Right lung (tissue), 5 donors: ENCODE data around the gene DIRAS3. TPM values are rescaled to one million over a fixed set of nuclear protein-coding genes. Genes with fewer than 3 reads are reported as not detected.
"Not testable (repeated sequence)": the region's sequence is repeated elsewhere in the genome, so short reads cannot be mapped to it uniquely, and the experiment has no call there.

Source experiments
- DNase-seq, 2 donors: peaks; one replicate each; pipeline ENCODE4 v3.0.0-alpha.2; 2013
- polyA plus RNA-seq, 5 donors: library from polyadenylated mRNA; unstranded; fragments of 120-200 nt; gene quantifications; one replicate each; pipeline versions ENCODE4 v1.2.1 to v1.2.3, GENCODE V29; 2013; ENCODE audit warnings: inconsistent platforms in 1 of 5, low replicate concordance in 1 of 5; ENCODE audit not compliant: insufficient read length in 5 of 5, insufficient read depth in 1 of 5

Gene DIRAS3
- polyA plus RNA-seq, 5 donors: 2.6 to 3.0 (median 2.8) TPM

GRCh38 chr1:68024635-68025338 lies 25.6 kb downstream of the DIRAS3 start:
- DNase-seq: no peak

GRCh38 chr1:68016381-68016780 lies 34.0 kb downstream of the DIRAS3 start:
- no peak for DNase-seq

DNA sequence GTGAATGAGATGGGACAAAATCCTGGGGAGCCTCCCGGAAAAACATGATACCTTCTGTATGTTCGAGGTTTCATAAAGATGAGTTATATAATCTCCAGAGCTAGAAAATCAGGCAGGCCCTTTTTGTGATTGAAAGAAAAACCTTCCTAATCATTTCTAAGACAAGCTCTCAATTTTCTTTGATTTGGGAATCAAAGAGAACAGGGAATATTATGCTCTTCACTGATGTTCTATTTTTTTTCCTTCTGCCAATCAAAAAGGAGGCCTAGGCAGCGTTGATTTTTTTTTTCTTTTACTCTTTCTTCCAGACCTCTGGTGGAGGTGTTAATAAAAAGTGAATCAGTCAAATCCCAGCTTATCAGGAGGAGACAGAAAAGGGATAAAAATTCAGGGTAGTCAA lies 34.5 kb downstream of the DIRAS3 start:
- DNase-seq: no peak

DNA sequence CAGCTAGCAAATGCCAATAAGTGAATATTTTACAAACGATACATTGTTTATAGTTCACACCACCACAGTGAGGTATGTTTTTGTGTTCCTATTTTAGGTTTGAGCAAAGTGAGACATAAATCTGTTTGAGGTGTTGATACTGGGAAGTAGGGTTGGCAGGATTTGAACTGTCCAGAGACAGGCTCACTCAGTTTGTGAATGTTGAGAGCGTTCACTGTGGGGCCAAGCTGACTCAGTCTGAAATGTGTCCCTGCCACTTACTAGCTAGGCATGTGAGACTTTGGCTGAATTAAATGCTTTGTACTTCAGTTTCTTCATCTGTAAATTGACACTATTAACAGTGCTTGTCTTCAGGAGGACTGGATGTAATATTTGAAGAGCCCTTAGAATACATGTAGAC lies 35.1 kb downstream of the DIRAS3 start:
- no peak for DNase-seq

DNA sequence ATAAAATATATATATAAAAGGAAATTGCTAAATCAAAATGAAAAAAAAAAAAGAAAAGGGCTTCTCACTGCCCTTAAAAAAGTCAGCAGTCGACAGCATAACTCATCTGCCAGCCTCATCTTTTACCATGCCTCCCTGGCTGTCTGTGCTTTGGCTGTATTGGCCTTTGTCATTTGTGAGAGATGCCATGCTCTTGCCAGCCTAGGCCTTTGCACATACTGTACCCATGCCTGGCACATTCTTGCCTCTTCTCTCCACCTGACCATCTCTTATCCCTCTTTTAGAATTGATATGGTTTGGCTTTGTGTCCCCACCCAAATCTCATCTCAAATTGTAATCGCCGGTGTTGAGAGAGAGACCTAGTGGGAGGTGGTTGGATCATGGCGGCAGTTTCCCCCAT lies 37.1 kb downstream of the DIRAS3 start:
- no peak for DNase-seq

DNA sequence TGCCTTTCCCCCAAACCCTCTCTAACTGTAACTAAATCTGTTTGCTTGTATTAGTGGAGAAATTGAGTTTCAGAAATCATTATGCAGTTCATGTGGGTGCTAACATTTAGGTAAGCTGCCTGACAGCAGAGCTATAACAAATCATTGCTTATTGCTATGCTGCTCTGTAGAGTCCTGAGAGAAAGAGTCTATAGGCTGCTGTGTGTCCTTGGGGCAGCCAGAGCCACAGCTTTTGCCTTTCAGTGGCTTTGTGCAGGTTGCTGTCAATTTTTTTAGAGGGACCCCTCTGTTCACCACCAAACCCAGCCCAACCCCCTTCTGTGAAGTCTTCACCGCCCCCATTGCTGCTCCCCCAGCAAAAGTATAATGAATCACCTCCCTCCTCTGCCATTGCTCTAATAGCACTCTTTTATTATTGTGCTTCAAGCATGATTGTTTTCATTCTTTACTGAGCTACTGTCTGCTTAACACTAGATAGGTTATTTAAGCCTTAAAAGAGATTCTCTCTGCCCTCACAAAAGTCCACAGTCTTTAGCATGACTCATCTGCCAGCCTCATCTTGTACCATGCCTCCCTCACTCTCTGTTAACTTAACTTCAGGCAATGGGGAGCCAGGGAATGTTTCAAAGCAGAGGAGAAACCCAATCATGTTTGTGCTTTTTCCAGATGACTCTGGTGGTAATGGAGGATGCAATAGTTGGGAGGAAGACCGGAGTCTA lies 38.6 kb downstream of the DIRAS3 start:
- no peak for DNase-seq

DNA sequence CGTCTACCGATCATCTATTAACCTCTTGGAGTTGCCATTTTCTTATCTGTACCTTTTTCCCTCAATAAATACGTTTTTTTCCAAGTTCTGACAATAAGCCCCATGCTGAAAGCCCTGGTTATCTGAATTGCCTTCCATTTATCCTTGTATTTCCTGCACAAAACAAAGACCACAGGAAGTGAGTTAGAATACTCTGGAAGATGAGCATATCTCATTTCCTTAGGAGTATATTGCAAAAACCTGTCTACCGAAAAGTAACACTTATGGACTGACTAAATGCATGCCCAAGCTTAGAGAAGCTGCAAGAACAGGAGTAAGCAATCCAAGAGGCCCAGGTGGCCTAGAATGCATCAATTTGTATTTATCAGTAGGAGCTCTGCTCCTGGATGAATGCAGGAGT lies 39.9 kb downstream of the DIRAS3 start:
- DNase-seq: no peak

DNA sequence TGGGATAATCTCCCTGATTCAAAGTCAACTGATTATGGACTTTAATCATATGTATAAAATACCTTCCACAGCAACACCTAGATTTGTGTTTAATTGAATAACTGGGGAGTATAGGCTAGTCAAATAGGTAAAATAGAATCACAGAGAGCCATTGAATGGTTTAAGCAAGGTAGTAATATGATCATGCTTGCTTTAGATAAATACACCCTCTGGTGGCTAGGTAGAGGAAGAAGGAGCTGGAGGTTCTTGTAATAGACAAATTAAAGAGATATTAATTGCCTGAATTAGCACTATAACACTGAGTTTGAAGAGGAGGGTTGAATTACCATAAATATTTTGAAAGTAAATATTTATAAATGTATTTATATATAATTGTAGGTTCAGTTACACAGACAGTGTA lies 40.3 kb downstream of the DIRAS3 start:
- DNase-seq: no peak

GRCh38 chr1:68003626-68004025 lies 46.8 kb downstream of the DIRAS3 start:
- not testable (repeated sequence) for DNase-seq

GRCh38 chr1:68000191-68000590 lies 50.2 kb downstream of the DIRAS3 start:
- DNase-seq: no peak

DNA sequence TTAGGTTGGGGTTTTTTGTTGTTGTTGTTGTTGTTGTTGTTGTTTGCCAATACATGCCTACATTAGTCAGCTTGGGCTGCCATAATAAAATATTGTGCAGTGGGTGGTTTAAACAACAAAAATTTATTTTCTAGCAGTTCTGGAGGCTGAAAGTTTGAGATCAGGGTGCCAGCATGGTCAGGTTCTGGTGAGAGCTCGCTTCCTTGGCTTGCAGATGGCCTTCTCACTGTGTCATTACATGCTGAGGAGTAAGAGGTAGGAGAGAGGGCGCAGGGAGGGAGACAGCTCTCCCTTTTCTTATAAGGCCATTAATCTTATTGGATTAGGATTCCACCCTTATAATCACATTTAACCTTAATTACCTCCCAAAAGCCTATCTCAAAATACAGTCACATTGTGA lies 52.7 kb downstream of the DIRAS3 start:
- no peak for DNase-seq

Other genes starting within 250 kb of the DIRAS3 start
- gene GNG12, start 217.2 kb downstream of the DIRAS3 start, polyA plus RNA-seq: 10 to 100 TPM; 42.2 to 75.1 (median 58.8) TPM
- gene WLS, start 181.9 kb upstream of the DIRAS3 start, polyA plus RNA-seq: 100 to 1,000 TPM; 112 to 174 (median 149) TPM